Smooth muscle cell (in vitro differentiated cells): ENCODE data around the gene SLC32A1. TPM values are rescaled to one million over a fixed set of nuclear protein-coding genes. Genes with fewer than 3 reads are reported as not detected.

Experiments
- DNase-seq: peaks from one replicate; lab custom pipeline; 2025; ENCODE audit not compliant: unreplicated experiment; lab: John Stamatoyannopoulos, UW
- H2AFZ ChIP-seq: fragments of 200-600 bp; sonication (generic); 2 replicates; pipeline ENCODE4 v1.6.0; 2016; ENCODE audit warnings: antibody characterized with exemption, low read depth, mild to moderate bottlenecking
- H3F3A ChIP-seq: fragments of 200-600 bp; sonication (generic); 2 replicates; pipeline ENCODE4 v1.6.0; 2017; ENCODE audit warnings: antibody characterized with exemption, low read depth
- H3K27ac ChIP-seq: fragments of 200-600 bp; sonication (generic); 2 replicates; pipeline ENCODE4 v1.5.1; 2016; ENCODE audit warnings: low read depth, mild to moderate bottlenecking
- H3K27me3 ChIP-seq: fragments of 200-600 bp; sonication (generic); 2 replicates; pipeline ENCODE4 v1.6.1; 2016; ENCODE audit warnings: low read depth, mild to moderate bottlenecking
- H3K36me3 ChIP-seq: fragments of 200-600 bp; sonication (generic); 2 replicates; pipeline ENCODE4 v1.5.1; 2016; ENCODE audit warnings: low read depth
- H3K4me1 ChIP-seq: fragments of 200-600 bp; sonication (generic); 2 replicates; pipeline ENCODE4 v1.5.1; 2016; ENCODE audit warnings: low read depth
- H3K4me2 ChIP-seq: fragments of 200-600 bp; sonication (generic); 2 replicates; pipeline ENCODE4 v1.6.0; 2016; ENCODE audit warnings: mild to moderate bottlenecking
- H3K4me3 ChIP-seq: fragments of 200-600 bp; sonication (generic); 2 replicates; pipeline ENCODE4 v1.5.1; 2016; ENCODE audit warnings: mild to moderate bottlenecking
- H3K79me2 ChIP-seq: fragments of 200-600 bp; sonication (generic); 2 replicates; pipeline ENCODE4 v1.6.0; 2016; ENCODE audit warnings: low read depth, mild to moderate bottlenecking
- H3K9ac ChIP-seq: fragments of 200-600 bp; sonication (generic); 2 replicates; pipeline ENCODE4 v1.6.0; 2016; ENCODE audit warnings: low read depth
- H3K9me3 ChIP-seq: fragments of 200-600 bp; sonication (generic); replicated peaks from 2 replicates; pipeline ENCODE4 v1.5.1; 2016; ENCODE audit warnings: low read depth
- H4K20me1 ChIP-seq: fragments of 200-600 bp; sonication (generic); 2 replicates; pipeline ENCODE4 v1.6.0; 2016; ENCODE audit warnings: low read depth
- WGBS: methylation state at CpG from one replicate; pipeline ENCODE4 v1.1.7; 2016; ENCODE audit warnings: low lambda C conversion rate; 5-methylcytosine and 5-hydroxymethylcytosine counted together
- polyA plus RNA-seq: library from polyadenylated mRNA; unstranded; fragments of >200 nt; fragmentation: Nextera tagmentation; extraction: Ambion mirVana; gene quantifications from 2 replicates; pipeline ENCODE4 v1.2.1, GENCODE V29; 2016
- total RNA-seq: library from RNA; depleted of rRNA; stranded (reverse); fragments of >200 nt; gene quantifications from 2 replicates; pipeline ENCODE4 v1.2.3, GENCODE V29; 2014
- TF ChIP-seq, protein P1 (sequence below): fragments of 200-600 bp; sonication (generic); IDR thresholded peaks from 2 replicates; pipeline ENCODE4 v1.5.1; 2017; ENCODE audit warnings: borderline replicate concordance, mild to moderate bottlenecking, antibody characterized with exemption; ENCODE audit not compliant: insufficient read depth, poor library complexity, severe bottlenecking

Gene SLC32A1
- total and polyA plus RNA-seq, 2 experiments from 2014 or later, result not detected

DNA sequence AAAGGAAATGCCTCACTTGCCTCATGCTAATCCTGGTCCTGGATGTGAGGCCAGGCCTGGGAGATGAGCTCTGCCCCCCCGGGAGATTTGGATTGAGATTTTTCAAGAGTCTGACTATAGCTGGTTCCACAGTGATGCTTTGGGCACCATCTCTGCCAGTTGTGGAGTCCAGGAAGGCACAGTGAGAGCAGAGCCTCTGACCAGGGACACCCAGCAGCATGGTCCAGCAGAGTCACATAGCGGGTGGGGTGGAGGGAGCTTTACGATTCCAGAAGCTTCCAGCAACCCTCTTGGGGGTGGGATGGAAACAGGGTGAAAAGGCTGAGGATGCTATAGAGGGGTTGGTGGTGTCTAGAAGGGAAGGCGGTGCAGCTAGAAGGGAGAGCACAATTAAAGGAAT lies 8.7 kb downstream of the SLC32A1 start:
- Histone ChIP-seq H3K79me2 (no peaks in the 10 kb centered on the region), H3K9me3 (no peaks in the 10 kb centered on the region), H3F3A (no peaks in the 10 kb centered on the region), H3K36me3 (no peaks in the 10 kb centered on the region), H3K4me2 (no peak overlapping the region), H3K9ac (no peak overlapping the region), H2AFZ (no peak overlapping the region), H3K27me3 (peaks cover 100% of the 10 kb centered on the region), H3K4me1 (peaks cover 6% of the 10 kb centered on the region), H3K4me3 (no peak overlapping the region), H3K27ac (no peak overlapping the region), H4K20me1 (no peaks in the 10 kb centered on the region)
- no peak for DNase-seq
- TF ChIP-seq, protein P1, sequence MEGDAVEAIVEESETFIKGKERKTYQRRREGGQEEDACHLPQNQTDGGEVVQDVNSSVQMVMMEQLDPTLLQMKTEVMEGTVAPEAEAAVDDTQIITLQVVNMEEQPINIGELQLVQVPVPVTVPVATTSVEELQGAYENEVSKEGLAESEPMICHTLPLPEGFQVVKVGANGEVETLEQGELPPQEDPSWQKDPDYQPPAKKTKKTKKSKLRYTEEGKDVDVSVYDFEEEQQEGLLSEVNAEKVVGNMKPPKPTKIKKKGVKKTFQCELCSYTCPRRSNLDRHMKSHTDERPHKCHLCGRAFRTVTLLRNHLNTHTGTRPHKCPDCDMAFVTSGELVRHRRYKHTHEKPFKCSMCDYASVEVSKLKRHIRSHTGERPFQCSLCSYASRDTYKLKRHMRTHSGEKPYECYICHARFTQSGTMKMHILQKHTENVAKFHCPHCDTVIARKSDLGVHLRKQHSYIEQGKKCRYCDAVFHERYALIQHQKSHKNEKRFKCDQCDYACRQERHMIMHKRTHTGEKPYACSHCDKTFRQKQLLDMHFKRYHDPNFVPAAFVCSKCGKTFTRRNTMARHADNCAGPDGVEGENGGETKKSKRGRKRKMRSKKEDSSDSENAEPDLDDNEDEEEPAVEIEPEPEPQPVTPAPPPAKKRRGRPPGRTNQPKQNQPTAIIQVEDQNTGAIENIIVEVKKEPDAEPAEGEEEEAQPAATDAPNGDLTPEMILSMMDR, result no peak
- 82% methylated on average over 4 of the region's 4 CpGs for WGBS

DNA sequence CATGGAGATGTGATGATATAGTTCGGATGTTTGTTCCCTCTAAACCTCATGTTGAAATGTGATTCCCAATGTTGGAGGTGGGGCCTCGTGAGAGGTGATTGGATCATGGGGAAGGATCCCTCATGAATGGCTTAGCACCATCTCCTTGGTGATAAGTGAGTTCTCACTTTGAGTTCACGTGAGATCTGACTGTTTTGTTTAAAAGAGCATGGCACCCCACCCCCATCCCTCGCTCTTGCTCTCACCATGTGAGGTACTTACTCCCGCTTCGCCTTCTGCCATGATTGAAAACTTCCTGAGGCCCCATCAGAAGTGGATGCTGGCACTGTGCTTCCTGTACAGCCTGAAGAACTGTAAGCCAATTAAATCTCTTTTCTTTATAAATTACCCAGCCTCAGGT lies 10.9 kb downstream of the SLC32A1 start:
- Histone ChIP-seq H3K9me3 (no peaks in the 10 kb centered on the region), H3K79me2 (no peaks in the 10 kb centered on the region), H3K9ac (no peak overlapping the region), H3K4me3 (no peak overlapping the region), H3K27ac (no peak overlapping the region), H3K27me3 (peaks cover 98% of the 10 kb centered on the region), H3K4me2 (no peak overlapping the region), H3F3A (no peaks in the 10 kb centered on the region), H3K4me1 (no peaks in the 10 kb centered on the region), H2AFZ (no peak overlapping the region), H4K20me1 (no peaks in the 10 kb centered on the region), H3K36me3 (no peaks in the 10 kb centered on the region)
- DNase-seq, result no peak
- 74% methylated on average over 6 of the region's 6 CpGs for WGBS
- TF ChIP-seq, protein P1, result no peak

DNA sequence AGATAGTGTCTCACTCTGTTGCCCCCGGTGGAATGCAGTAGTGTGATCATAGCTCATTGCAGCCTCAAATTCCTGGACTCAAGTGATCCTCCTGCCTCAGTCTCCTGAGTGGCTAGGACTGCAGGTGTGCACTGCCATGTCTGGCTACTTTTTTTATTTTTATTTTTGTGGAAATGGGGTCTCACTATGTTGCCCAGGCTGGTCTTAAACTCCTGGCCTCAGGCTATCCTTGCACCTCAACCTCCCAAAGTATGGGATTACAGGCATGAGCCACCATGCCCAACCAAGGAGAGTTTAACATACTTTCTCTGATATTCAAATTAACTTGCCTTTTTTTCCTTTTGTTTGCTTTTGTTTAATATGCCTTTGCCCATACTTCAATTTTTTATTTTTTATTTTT lies 13.6 kb downstream of the SLC32A1 start:
- Histone ChIP-seq H3K27ac (no peak overlapping the region), H3K27me3 (peaks cover 96% of the 10 kb centered on the region), H3K4me3 (no peak overlapping the region), H3K36me3 (no peaks in the 10 kb centered on the region), H3K79me2 (no peaks in the 10 kb centered on the region), H2AFZ (no peak overlapping the region), H3K9ac (no peak overlapping the region), H3K9me3 (no peaks in the 10 kb centered on the region), H3K4me1 (no peaks in the 10 kb centered on the region), H3K4me2 (no peak overlapping the region), H3F3A (no peaks in the 10 kb centered on the region), H4K20me1 (no peaks in the 10 kb centered on the region)
- 88% methylated on average over 1 of the region's 1 CpG for WGBS
- DNase-seq, result no peak
- TF ChIP-seq, protein P1, result no peak

DNA sequence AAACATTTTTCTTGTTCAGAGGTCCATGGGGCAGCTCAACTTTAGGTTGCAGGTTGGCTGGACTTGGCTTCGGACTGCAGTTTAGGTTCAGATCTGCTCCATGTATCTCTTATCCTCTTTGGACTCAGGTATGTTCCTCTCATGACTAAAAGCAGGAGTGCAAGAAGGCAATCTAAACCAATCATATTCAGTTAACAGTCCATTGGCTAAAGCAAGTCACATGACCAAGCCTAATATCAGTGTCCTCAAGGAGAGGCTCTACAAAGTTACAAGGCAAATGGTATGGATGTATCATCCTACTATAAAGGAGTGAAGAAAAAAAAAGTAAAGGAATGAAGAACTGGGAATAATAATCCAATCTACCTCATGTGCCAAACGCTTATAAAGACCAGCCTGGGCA lies 21.5 kb downstream of the SLC32A1 start:
- H3K27me3 ChIP-seq, result peaks cover 20% of the 10 kb centered on the region
- DNase-seq, result no peak
- H3F3A ChIP-seq, result no peaks in the 10 kb centered on the region
- no peaks in the 10 kb centered on the region for H3K9me3 ChIP-seq
- H3K79me2 ChIP-seq, result no peaks in the 10 kb centered on the region
- no peaks in the 10 kb centered on the region for H3K36me3 ChIP-seq
- TF ChIP-seq, protein P1, result no peak
- no peak overlapping the region for H3K9ac ChIP-seq
- H3K4me2 ChIP-seq, result no peak overlapping the region
- peaks cover 3% of the 10 kb centered on the region for H3K4me1 ChIP-seq
- no peak overlapping the region for H3K4me3 ChIP-seq
- no peaks in the 10 kb centered on the region for H4K20me1 ChIP-seq
- no peak overlapping the region for H3K27ac ChIP-seq
- no peak overlapping the region for H2AFZ ChIP-seq
- 91% methylated on average over 2 of the region's 2 CpGs for WGBS
